IMR-90 (cell line): ENCODE data around the gene UBE2QL1. TPM values are rescaled to one million over a fixed set of nuclear protein-coding genes. Genes with fewer than 3 reads are reported as not detected.

Source experiments
- ATAC-seq: fragments of 200-7000 bp; cut with Tn5 transposase; 2 replicates; pipeline ENCODE4 v1.9.1; 2020; ENCODE audit warnings: low read depth, mild to moderate bottlenecking, moderate library complexity
- BruUV-seq: library from RNA; stranded (reverse); fragments of 400-500 nt; replicated peaks from 2 replicates; lab custom pipeline; 2021; lab: Mats Ljungman, UMichigan
- CTCF ChIA-PET: fragments of 300-600 bp; formaldehyde crosslinking; extraction: SDS; loops from one replicate; lab custom pipeline; 2021; ENCODE audit warnings: antibody characterized with exemption; lab: Yijun Ruan, JAX
- POLR2A ChIA-PET: fragments of 300-600 bp; sonication (Branson Sonifier 250); formaldehyde crosslinking; loops from one replicate; lab custom pipeline; 2022; ENCODE audit warnings: antibody characterized with exemption; ENCODE audit not compliant: unreplicated experiment; lab: Charles Lee
- DNase-seq: peaks from one replicate; pipeline ENCODE4 v3.0.0; 2013
- H2AFZ ChIP-seq: replicated peaks from 2 replicates; pipeline ENCODE3; 2013; ENCODE audit warnings: low read length, mild to moderate bottlenecking; ENCODE audit not compliant: poor library complexity
- H2AK5ac ChIP-seq: 2 replicates; pipeline ENCODE4 v1.6.1; 2013; ENCODE audit warnings: low read depth, low read length, inconsistent platforms
- H2AK9ac ChIP-seq: replicated peaks from 2 replicates; pipeline ENCODE3; 2013; ENCODE audit warnings: mild to moderate bottlenecking, low read depth, low read length, moderate library complexity; ENCODE audit not compliant: poor library complexity
- H2BK120ac ChIP-seq: 2 replicates; pipeline ENCODE4 v1.6.1; 2013; ENCODE audit warnings: low read depth, low read length, inconsistent platforms
- H2BK15ac ChIP-seq: 3 replicates; pipeline ENCODE4 v1.6.1; 2013; ENCODE audit warnings: low read depth, low read length, inconsistent platforms
- H2BK20ac ChIP-seq: 2 replicates; pipeline ENCODE4 v1.6.1; 2013; ENCODE audit warnings: low read depth, mild to moderate bottlenecking, inconsistent platforms, low read length, moderate library complexity
- H2BK5ac ChIP-seq: 2 replicates; pipeline ENCODE4 v1.6.1; 2013; ENCODE audit warnings: mild to moderate bottlenecking, low read depth, low read length, inconsistent platforms; ENCODE audit not compliant: poor library complexity, severe bottlenecking
- H3K14ac ChIP-seq: replicated peaks from 2 replicates; pipeline ENCODE4 v1.6.1; 2013; ENCODE audit warnings: low read depth, low read length, inconsistent platforms
- H3K18ac ChIP-seq: 2 replicates; pipeline ENCODE4 v1.6.1; 2013; ENCODE audit warnings: low read depth, low read length, control low read depth
- H3K23ac ChIP-seq: 2 replicates; pipeline ENCODE4 v1.6.1; 2013; ENCODE audit warnings: low read depth, low read length, inconsistent platforms
- H3K27ac ChIP-seq: 2 replicates; pipeline ENCODE4 v1.5.1; 2013; ENCODE audit warnings: mild to moderate bottlenecking, control low read depth, low read length; ENCODE audit not compliant: insufficient read depth
- H3K27me3 ChIP-seq: 2 replicates; pipeline ENCODE4 v1.6.1; 2013; ENCODE audit warnings: low read length; ENCODE audit not compliant: control insufficient read depth, insufficient read depth
- H3K36me3 ChIP-seq: 2 replicates; pipeline ENCODE4 v1.6.1; 2013; ENCODE audit warnings: low read length, mixed read lengths; ENCODE audit not compliant: control insufficient read depth, insufficient read depth
- H3K4ac ChIP-seq: 2 replicates; pipeline ENCODE4 v1.6.1; 2013; ENCODE audit warnings: low read depth, low read length, inconsistent platforms
- H3K4me1 ChIP-seq: 2 replicates; pipeline ENCODE4 v1.6.1; 2013; ENCODE audit warnings: low read length, mixed read lengths; ENCODE audit not compliant: control insufficient read depth, insufficient read depth
- H3K4me2 ChIP-seq: 2 replicates; pipeline ENCODE4 v1.6.1; 2013; ENCODE audit warnings: low read depth, mild to moderate bottlenecking, control low read depth, low read length, moderate library complexity
- H3K4me3 ChIP-seq: 2 replicates; pipeline ENCODE4 v1.5.1; 2013; ENCODE audit warnings: low read depth, mild to moderate bottlenecking, control low read depth, low read length, moderate library complexity; ENCODE audit not compliant: insufficient read depth
- H3K56ac ChIP-seq: 2 replicates; pipeline ENCODE4 v1.6.1; 2013; ENCODE audit warnings: low read length, inconsistent platforms; ENCODE audit not compliant: insufficient read depth; ENCODE audit errors: extremely low read depth
- H3K79me1 ChIP-seq, 2 experiments: 2 replicates each; pipeline ENCODE4 v1.6.1; 2013; ENCODE audit warnings: low read length in 2 of 2, inconsistent platforms in 1 of 2, low read depth in 1 of 2
- H3K9ac ChIP-seq: 2 replicates; pipeline ENCODE4 v1.6.1; 2013; ENCODE audit warnings: low read depth, low read length, control low read depth
- H3K9me1 ChIP-seq: 2 replicates; pipeline ENCODE4 v1.6.1; 2013; ENCODE audit warnings: low read length, inconsistent platforms; ENCODE audit not compliant: insufficient read depth
- H3K9me3 ChIP-seq: 2 replicates; pipeline ENCODE4 v1.6.1; 2013; ENCODE audit warnings: low read length; ENCODE audit not compliant: control insufficient read depth, insufficient read depth
- H4K20me1 ChIP-seq: 2 replicates; pipeline ENCODE4 v1.6.1; 2013; ENCODE audit warnings: low read length, inconsistent platforms; ENCODE audit not compliant: insufficient read depth
- H4K5ac ChIP-seq: 2 replicates; pipeline ENCODE4 v1.6.1; 2013; ENCODE audit warnings: mild to moderate bottlenecking, low read depth, low read length, control low read depth
- H4K8ac ChIP-seq, 2 experiments: 2 replicates each; pipeline ENCODE4 v1.6.1; 2013; ENCODE audit warnings: low read depth in 2 of 2, low read length in 2 of 2, control low read depth in 1 of 2, inconsistent platforms in 1 of 2
- H4K91ac ChIP-seq: 2 replicates; pipeline ENCODE4 v1.6.1; 2013; ENCODE audit warnings: low read depth, low read length, inconsistent platforms; ENCODE audit not compliant: insufficient read depth
- BHLHE40 ChIP-seq: fragments of 150-350 bp; IDR thresholded peaks from 2 replicates; pipeline ENCODE4 v1.6.1; 2016; ENCODE audit warnings: mild to moderate bottlenecking, low read depth, low read length
- CEBPB ChIP-seq: IDR thresholded peaks from 2 replicates; pipeline ENCODE4 v1.6.1; 2012; ENCODE audit warnings: low read depth, low read length, improper control_type of control experiment
- CHD1 ChIP-seq: IDR thresholded peaks from 2 replicates; pipeline ENCODE4 v1.6.1; 2012; ENCODE audit warnings: low read depth, low read length, improper control_type of control experiment
- CTCF ChIP-seq: conservative IDR thresholded peaks from 2 replicates; pipeline ENCODE4 v1.5.1; 2012; ENCODE audit warnings: mild to moderate bottlenecking, low read depth, low read length, improper control_type of control experiment
- FOS ChIP-seq: fragments of 150-350 bp; IDR thresholded peaks from 2 replicates; pipeline ENCODE4 v1.6.1; 2016; ENCODE audit warnings: low read depth, low read length
- MAFK ChIP-seq: IDR thresholded peaks from 2 replicates; pipeline ENCODE4 v1.6.1; 2012; ENCODE audit warnings: low read depth, low read length, improper control_type of control experiment
- MAZ ChIP-seq: IDR thresholded peaks from 2 replicates; pipeline ENCODE4 v1.6.1; 2012; ENCODE audit warnings: low read depth, mild to moderate bottlenecking, low read length, improper control_type of control experiment, moderate library complexity, borderline replicate concordance
- MXI1 ChIP-seq: IDR thresholded peaks from 2 replicates; pipeline ENCODE4 v1.6.1; 2012; ENCODE audit warnings: low read depth, mild to moderate bottlenecking, low read length, moderate library complexity, borderline replicate concordance
- NFE2L2 ChIP-seq: fragments of 150-350 bp; IDR thresholded peaks from 2 replicates; pipeline ENCODE4 v1.6.1; 2016; ENCODE audit warnings: low read depth, mild to moderate bottlenecking, low read length
- POLR2A ChIP-seq: IDR thresholded peaks from 2 replicates; pipeline ENCODE4 v1.6.1; 2012; ENCODE audit warnings: mild to moderate bottlenecking, low read depth, low read length
- RAD21 ChIP-seq: IDR thresholded peaks from 2 replicates; pipeline ENCODE4 v1.6.1; 2012; ENCODE audit warnings: low read length, improper control_type of control experiment
- RFX5 ChIP-seq: IDR thresholded peaks from 2 replicates; pipeline ENCODE4 v1.8.0; 2012; ENCODE audit warnings: low read depth, mild to moderate bottlenecking, low read length, moderate library complexity
- WGBS, 2 experiments: methylation state at CpG; one replicate each; pipeline versions ENCODE4 v1.1.5 to v1.1.7; 2013; ENCODE audit warnings: missing lambda C conversion rate in 2 of 2; ENCODE audit not compliant: insufficient read length in 1 of 2; ENCODE audit errors: extremely low coverage in 2 of 2; 5-methylcytosine and 5-hydroxymethylcytosine counted together
- dilution Hi-C: fragments of 300-500 bp; cut with HindIII; formaldehyde crosslinking; loops from one replicate; pipeline ENCODE4 v1.14.3; 2018; ENCODE audit warnings: low sequenced_read_pairs; ENCODE audit not compliant: unreplicated experiment
- in situ Hi-C: fragments of 300-500 bp; cut with MboI; formaldehyde crosslinking; loops from 3 replicates; pipeline ENCODE4 v1.14.3; 2019; ENCODE audit warnings: low sequenced_read_pairs, inconsistent platforms, mixed read lengths
- intact Hi-C: fragments of 100-400 bp; cut with micrococcal nuclease; formaldehyde crosslinking; loops from 2 replicates; pipeline ENCODE4 v1.10.0; 2022
- polyA plus RNA-seq, 3 experiments: library from polyadenylated mRNA; depleted of rRNA; stranded (reverse); fragments of >200 nt; gene quantifications; 2 replicates each; pipeline ENCODE4 v1.2.3, GENCODE V29; 2012; ENCODE audit warnings: low replicate concordance in 1 of 3
- total RNA-seq: library from RNA; depleted of rRNA; stranded (reverse); fragments of >200 nt; gene quantifications from 2 replicates; pipeline ENCODE4 v1.2.3, GENCODE V29; 2012
- TF ChIP-seq, protein P1 (sequence below): fragments of 150-350 bp; IDR thresholded peaks from 2 replicates; pipeline ENCODE4 v1.6.1; 2017; ENCODE audit warnings: mild to moderate bottlenecking, antibody characterized with exemption, low read length, low read depth

The UBE2QL1 gene
- total and polyA plus RNA-seq, 2 of the 4 experiments (the other 2 are of a cell fraction), result not detected

GRCh38 chr5:6465831-6466790 is 17.5 kb downstream of the UBE2QL1 start:
- Histone ChIP-seq H3K9me1 (no peaks in the 10 kb centered on the region), H3K23ac (no peak overlapping the region), H3K4me1 (no peaks in the 10 kb centered on the region), H2BK20ac (no peak overlapping the region), H3K9ac (no peak overlapping the region), H4K20me1 (no peaks in the 10 kb centered on the region), H2BK5ac (no peak overlapping the region), H2AK9ac (no peak overlapping the region), H3K18ac (no peak overlapping the region), H2BK120ac (no peak overlapping the region), H2AFZ (no peak overlapping the region), H4K5ac (no peak overlapping the region), H3K4me3 (no peak overlapping the region), H3K36me3 (no peaks in the 10 kb centered on the region), H3K4ac (no peak overlapping the region), H3K27me3 (peaks cover 11% of the 10 kb centered on the region), H3K14ac (no peak overlapping the region), H3K79me1 (no peaks in the 10 kb centered on the region), H2BK15ac (no peak overlapping the region), H3K4me2 (no peak overlapping the region), H3K56ac (no peak overlapping the region), H3K9me3 (no peaks in the 10 kb centered on the region), H4K8ac (no peak overlapping the region), H3K27ac (no peak overlapping the region), H2AK5ac (no peak overlapping the region), H4K91ac (no peak overlapping the region)
- in situ Hi-C loops, result no loop called here
- CTCF ChIA-PET, result no interaction called here
- DNase-seq (no peak), ATAC-seq (no peak)
- TF ChIP-seq MXI1 (no peak), MAZ (no peak), CEBPB (no peak), CTCF (no peak), NFE2L2 (no peak), RAD21 (no peak), CHD1 (no peak), MAFK (no peak), RFX5 (no peak), FOS (no peak), POLR2A (no peak), BHLHE40 (no peak)
- TF ChIP-seq, protein P1, sequence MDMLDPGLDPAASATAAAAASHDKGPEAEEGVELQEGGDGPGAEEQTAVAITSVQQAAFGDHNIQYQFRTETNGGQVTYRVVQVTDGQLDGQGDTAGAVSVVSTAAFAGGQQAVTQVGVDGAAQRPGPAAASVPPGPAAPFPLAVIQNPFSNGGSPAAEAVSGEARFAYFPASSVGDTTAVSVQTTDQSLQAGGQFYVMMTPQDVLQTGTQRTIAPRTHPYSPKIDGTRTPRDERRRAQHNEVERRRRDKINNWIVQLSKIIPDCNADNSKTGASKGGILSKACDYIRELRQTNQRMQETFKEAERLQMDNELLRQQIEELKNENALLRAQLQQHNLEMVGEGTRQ, result no peak
- no TSS peak for BruUV-seq
- intact Hi-C loops, result no loop called here
- dilution Hi-C loops, result no loop called here
- POLR2A ChIA-PET, result no interaction called here
- 74% methylated on average over 16 of the region's 28 CpGs; no CpG with 5 or more reads in 1 of the 2 experiments for WGBS, 2 experiments
